ENCODE data around the gene ZNF229.
A peak's percentile ranks its signal among the peaks of the same experiment; 100 is the strongest.
"Not testable (repeated sequence)": the region's sequence is repeated elsewhere in the genome, so short reads cannot be mapped to it uniquely, and the experiment has no call there.

The ZNF229 gene

GRCh38 chr19:44438441-44438840 lies 9.8 kb downstream of the ZNF229 start:
- TF ChIP-seq PPARA (CRISPR knock-in tag; IDR thresholded peaks at IDR 0.05; ENCODE audit: borderline replicate concordance), result no peak
- no peak for TF ChIP-seq CSRNP3 (CRISPR knock-in tag; IDR thresholded peaks at IDR 0.05)
- no peak for TF ChIP-seq ISL1 (CRISPR knock-in tag; IDR thresholded peaks at IDR 0.05)
- TF ChIP-seq CREB5 (CRISPR knock-in tag; IDR thresholded peaks at IDR 0.05; ENCODE audit: low read depth), result no peak
- TF ChIP-seq TOX (CRISPR knock-in tag; IDR thresholded peaks at IDR 0.05; ENCODE audit: borderline replicate concordance), result no peak
- no peak for TF ChIP-seq CSDC2 (CRISPR knock-in tag; IDR thresholded peaks at IDR 0.05)
- TF ChIP-seq ZFP30 (CRISPR knock-in tag; IDR thresholded peaks at IDR 0.05), result no peak
- no peak for TF ChIP-seq SNAI2 (CRISPR knock-in tag; IDR thresholded peaks at IDR 0.05)
- no peak for TF ChIP-seq RARB (CRISPR knock-in tag; IDR thresholded peaks at IDR 0.05)
- TF ChIP-seq ZNF8 (CRISPR knock-in tag; IDR thresholded peaks at IDR 0.05), result no peak
- TF ChIP-seq ZFP3 (CRISPR knock-in tag; IDR thresholded peaks at IDR 0.05), result no peak
- no peak for ATAC-seq

GRCh38 chr19:44435441-44435840 lies 12.8 kb downstream of the ZNF229 start:
- ATAC-seq, result no peak
- no peak for TF ChIP-seq ISL1 (CRISPR knock-in tag; IDR thresholded peaks at IDR 0.05)
- no peak for TF ChIP-seq SNAI2 (CRISPR knock-in tag; IDR thresholded peaks at IDR 0.05)
- TF ChIP-seq TCF4 (CRISPR knock-in tag; IDR thresholded peaks at IDR 0.05; ENCODE audit: borderline replicate concordance), result no peak
- no peak for TF ChIP-seq CREB5 (CRISPR knock-in tag; IDR thresholded peaks at IDR 0.05; ENCODE audit: low read depth)
- no peak for TF ChIP-seq ZNF70 (CRISPR knock-in tag; IDR thresholded peaks at IDR 0.05)
- no peak for TF ChIP-seq ZNF8 (CRISPR knock-in tag; IDR thresholded peaks at IDR 0.05)

GRCh38 chr19:44430956-44431355 lies 17.3 kb downstream of the ZNF229 start:
- TF ChIP-seq ZNF565 (CRISPR knock-in tag; conservative IDR thresholded peaks at IDR 0.05; ENCODE audit: low read depth) (no peak), ZFP3 (CRISPR knock-in tag; IDR thresholded peaks at IDR 0.05) (no peak), ARNTL (CRISPR knock-in tag; IDR thresholded peaks at IDR 0.05; ENCODE audit: borderline replicate concordance, low read depth) (no peak), CSDC2 (CRISPR knock-in tag; IDR thresholded peaks at IDR 0.05) (no peak), SNAI2 (CRISPR knock-in tag; IDR thresholded peaks at IDR 0.05) (no peak)
- ATAC-seq, result no peak

- not testable (repeated sequence) for ATAC-seq
These were observed 32.7 kb downstream of the ZNF229 start for GRCh38 chr19:44415553-44415952.

- peak; percentile 100 for ATAC-seq
- TF ChIP-seq ZNF70 (CRISPR knock-in tag; IDR thresholded peaks at IDR 0.05) (no peak), TCF4 (CRISPR knock-in tag; IDR thresholded peaks at IDR 0.05; ENCODE audit: borderline replicate concordance) (no peak), SNAI2 (CRISPR knock-in tag; IDR thresholded peaks at IDR 0.05) (no peak), ZNF565 (CRISPR knock-in tag; conservative IDR thresholded peaks at IDR 0.05; ENCODE audit: low read depth) (no peak), PATZ1 (CRISPR knock-in tag; IDR thresholded peaks at IDR 0.05; ENCODE audit: borderline replicate concordance) (no peak), POU6F1 (CRISPR knock-in tag; IDR thresholded peaks at IDR 0.05; ENCODE audit: borderline replicate concordance, low read depth) (no peak)
These were observed 46.8 kb downstream of the ZNF229 start, which contains the start of gene ZNF285 for GRCh38 chr19:44401139-44402115. TSS of gene ZNF285 (minus strand) at chr19:44401608. CDS start at chr19:44397213, 4,395 bp downstream.

- not testable (repeated sequence) for ATAC-seq
These were observed 59.0 kb downstream of the ZNF229 start for GRCh38 chr19:44389268-44389667.
